ENCODE results near the gene DNAJC17.

DNAJC17 gene

GRCh38 chr15:40737048-40737447, 70.2 kb downstream of the DNAJC17 start:
- no peak for DNase-seq (ENCODE audit: low read depth)

- DNase-seq (ENCODE audit: low read depth): no peak
Measured at GRCh38 chr15:40736575-40736974, 70.7 kb downstream of the DNAJC17 start.

- DNase-seq (ENCODE audit: low read depth): no peak
Measured at GRCh38 chr15:40731034-40731433, 76.2 kb downstream of the DNAJC17 start.

GRCh38 chr15:40723919-40724318, 83.4 kb downstream of the DNAJC17 start:
- DNase-seq (ENCODE audit: low read depth): no peak

GRCh38 chr15:40722934-40723333, 84.3 kb downstream of the DNAJC17 start:
- DNase-seq (ENCODE audit: low read depth): no peak

GRCh38 chr15:40722354-40722753, 84.9 kb downstream of the DNAJC17 start:
- DNase-seq (ENCODE audit: low read depth): no peak

GRCh38 chr15:40721701-40722100, 85.6 kb downstream of the DNAJC17 start:
- DNase-seq (ENCODE audit: low read depth): no peak

GRCh38 chr15:40716165-40716564, 91.1 kb downstream of the DNAJC17 start:
- no peak for DNase-seq (ENCODE audit: low read depth)

All from CMK (cell line).